Activated CD4-positive, CD25-positive, alpha-beta regulatory T cell (primary cell): Measurements from ENCODE around the gene GALNT1.
"Not testable (repeated sequence)": the region's sequence is repeated elsewhere in the genome, so short reads cannot be mapped to it uniquely, and the experiment has no call there.

Experiments used
- DNase-seq, 4 experiments: peaks; one replicate each; lab custom pipeline; 2025; lab: John Stamatoyannopoulos, UW

Gene GALNT1

DNA sequence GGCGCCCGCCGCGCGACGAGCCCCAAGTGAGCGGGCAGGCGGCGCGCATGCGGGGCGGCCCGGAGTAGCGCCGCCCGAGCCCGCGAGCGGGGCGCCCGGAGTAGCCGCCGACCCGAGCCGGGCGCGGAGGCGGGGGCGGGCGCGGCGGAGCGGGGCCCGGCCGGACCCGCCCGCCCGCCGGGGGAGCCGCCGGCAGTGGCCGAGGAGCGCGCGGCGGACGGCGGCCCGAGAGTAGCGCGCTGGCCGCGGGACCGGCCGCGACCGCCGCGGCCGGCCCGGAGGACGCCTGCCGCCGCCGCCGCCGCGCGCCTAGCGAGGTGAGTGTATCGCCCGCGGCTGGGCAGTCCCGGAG is at the start of gene GALNT1:
Gene GALNT1 (plus strand): TSS at position 195 of the 352 bp plus-strand sequence. CDS start 72,923 bp downstream, outside the sequence.
- no peak for DNase-seq

DNA sequence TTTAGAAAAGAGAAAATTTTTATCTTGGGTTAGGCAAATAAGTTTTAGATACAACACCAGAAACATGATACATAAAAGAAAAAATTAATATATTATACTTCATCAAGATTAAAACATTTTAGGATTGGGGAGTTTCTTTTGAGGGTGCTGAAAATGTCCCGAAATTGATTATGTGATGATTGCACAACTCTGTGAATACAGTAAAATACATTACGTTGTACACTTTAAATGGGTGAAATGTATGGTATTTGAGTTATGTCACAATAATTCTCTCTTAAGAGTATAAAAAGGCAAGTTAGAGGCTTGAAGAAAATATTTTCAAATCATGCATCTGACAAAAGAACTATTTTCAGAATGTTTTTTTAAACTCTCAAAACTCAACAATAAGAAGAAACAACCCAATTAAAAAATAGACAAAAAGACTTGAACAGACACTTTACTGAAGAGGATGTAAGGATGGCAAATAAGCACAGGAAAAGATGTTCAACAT is 47.6 kb upstream of the GALNT1 start:
- no peak for DNase-seq

DNA sequence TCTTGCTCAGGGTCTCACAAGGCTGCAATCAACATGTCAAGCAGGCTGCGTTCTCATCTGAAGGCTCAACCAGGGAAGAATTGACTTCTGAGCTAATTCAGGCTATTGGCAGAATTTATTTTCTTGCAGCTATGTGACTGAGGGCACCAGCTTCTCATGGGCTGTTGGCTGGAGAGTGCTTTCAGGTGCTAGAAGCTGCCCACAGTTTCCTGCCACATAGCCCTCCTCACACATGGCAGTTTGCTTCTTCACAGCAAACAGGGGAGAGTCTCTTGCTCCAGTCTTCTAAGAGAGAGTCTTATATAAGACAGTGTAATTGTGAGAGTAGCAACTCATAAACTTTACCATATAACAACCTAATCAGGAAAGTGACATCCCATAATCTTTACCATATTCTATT is 46.2 kb upstream of the GALNT1 start:
- no peak for DNase-seq

DNA sequence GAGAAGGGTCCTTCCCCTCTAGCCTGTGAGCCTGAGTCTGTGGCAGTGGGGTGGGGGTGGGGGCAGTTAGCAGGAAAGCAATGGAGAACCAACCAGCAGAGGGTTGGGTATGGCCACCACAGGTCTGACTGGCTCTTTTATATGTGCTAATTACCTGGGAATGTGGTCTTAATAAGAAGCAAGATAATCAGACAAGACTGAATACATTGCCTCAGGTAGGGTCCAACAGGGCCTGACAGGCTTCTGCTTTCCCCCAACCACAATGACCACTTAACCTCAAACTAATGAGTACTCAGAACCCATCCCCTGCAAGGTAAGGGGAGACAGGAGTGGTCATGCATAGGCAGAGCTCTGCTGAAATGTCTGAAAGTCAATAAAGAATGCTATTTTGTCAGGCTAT is 39.2 kb upstream of the GALNT1 start:
- DNase-seq = no peak

DNA sequence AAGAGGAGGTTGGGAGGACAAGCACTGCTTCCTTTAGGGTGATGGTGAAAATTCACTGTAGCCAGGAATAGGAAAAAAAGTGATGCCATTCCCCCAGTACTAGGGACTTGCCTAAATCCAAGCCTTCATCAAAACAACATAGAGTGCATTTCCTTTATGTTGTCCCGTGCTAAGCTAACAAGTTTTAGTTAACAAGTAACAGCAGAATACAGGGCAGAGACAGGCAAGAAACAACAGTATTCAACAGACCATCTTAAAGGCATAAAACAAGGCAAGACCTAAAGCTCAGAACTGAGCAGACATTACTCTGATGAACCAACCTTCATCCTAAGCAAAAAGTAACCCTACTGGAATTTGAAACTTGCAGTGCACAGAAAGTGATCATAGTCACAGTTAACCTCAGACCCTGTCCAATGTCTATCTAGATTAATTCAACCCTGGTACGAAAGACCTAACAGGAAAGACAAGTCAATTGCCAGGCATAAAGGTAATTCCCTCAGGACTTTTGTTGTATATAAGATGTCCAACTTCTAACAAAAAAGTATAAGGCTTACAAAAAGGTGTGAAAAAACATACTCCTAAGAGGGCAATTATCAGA is 34.4 kb upstream of the GALNT1 start:
- DNase-seq = no peak

DNA sequence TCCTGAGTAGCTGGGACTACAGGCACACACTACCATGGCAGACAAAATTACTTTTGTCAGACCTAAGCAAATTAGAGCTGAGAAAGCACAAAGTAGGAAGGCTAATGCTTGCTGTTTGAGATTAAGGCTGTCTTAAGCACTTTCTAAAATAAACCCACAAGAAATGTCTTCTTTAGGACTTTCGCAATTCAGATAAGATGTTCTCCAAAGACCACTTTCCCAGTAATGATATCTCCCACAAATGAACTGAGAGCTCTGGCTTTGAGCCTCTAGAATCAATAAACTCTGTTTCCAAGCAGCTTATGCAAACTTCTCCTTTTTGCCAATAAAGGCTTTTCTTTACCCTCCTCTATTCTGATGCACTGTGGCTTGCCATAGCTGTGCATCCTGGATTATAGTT is 32.0 kb upstream of the GALNT1 start:
- no peak for DNase-seq

DNA sequence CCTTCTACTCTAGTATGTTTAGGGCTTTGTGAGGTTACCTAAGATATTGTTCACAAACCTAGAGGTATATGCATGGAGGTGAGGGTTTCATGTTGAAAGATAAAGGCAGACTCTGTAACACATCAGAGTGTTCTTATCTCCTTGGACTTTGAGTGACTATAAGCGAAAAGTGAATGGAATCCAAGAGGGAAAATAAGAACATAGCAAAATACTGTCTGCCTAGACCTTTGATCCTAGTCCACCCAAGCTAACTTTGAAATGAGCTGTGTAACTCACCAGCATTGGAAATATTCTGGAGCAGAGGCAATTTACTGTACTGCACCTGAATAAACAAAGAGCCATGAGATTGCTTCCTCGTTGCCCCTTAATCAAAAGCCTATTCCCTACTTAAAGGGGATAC is 28.2 kb upstream of the GALNT1 start:
- no peak for DNase-seq

DNA sequence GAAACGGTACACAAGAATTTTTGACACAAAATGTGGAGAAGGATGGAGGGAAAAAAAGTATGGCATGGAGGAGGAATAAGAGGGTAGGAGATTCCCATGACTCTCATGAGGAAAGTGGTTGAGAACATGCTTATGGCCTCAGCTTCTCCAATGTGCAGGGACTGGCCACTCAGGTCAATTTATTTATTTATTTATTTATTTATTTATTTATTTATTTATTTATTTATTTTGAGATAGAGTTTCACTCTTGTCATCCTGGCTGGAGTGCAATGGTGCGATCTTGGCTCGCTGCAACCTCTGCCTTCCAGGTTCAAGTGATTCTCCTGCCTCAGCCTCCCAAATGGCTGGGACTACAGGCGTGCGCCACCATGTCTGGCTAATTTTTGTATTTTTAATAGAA is 26.0 kb upstream of the GALNT1 start:
- not testable (repeated sequence) for DNase-seq

DNA sequence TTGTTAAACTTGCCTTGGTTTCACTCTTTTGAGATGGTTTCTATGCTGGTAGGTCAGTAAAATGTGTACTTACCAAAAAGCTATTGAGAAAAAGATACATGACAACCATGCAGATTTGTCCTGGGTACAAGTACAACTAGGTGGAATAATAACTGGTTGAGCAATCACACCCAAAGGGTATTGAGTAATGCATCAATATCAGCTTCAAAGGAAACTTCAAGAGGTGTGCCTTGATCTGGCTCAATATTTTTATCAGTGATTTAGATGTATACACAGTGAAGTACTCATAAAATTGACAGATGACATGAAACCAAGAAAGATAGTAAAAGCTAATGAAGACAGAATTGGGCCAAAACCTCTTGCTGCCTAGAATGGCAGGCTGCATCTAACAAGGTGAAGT is 21.7 kb upstream of the GALNT1 start:
- DNase-seq = no peak

DNA sequence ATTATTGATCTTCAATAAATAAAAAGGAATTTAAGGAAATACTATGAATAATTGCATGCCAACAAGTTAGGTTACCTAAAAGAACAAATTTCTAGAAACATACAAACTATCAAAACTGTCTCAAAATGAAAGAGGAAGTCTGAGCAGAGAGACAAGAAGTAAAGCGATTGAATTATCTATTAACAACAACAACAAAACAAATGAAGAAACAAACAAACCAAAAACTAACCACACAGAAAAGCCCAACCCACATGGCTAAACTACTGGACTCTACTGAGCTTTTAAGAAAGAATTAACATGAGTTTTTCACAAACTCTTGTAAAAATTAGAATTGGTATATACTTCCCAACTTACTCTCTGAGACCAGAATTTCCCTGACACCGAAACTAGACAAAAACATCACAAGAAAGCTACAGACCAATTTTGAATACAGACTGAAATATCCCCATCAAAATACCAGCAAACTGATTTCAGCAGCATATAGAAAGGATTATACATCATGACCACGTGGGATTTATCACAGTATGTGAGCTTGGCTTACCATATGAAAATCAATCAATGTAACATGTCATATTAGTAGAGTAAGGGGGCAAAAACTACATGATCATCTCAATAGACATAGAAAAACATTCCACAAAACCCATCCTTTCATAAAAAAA is 16.6 kb upstream of the GALNT1 start:
- DNase-seq = no peak

DNA sequence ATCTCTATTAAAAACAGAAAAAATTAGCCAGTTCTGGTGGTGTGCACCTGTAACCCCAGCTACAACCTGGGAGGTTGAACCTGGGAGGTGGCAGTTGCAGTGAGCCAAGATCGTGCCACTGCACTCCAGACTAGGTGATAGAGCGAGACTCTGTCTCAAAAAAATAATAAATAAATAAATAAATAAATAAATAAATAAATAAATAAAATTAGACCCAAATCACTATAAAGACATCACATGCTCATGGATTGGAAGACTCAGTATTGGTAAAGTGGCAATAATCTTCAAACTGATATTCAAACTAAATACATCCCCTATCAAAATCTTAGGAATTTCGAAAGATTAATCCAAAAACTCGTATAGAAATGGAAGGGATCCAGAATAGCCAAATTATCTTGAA is 15.5 kb upstream of the GALNT1 start:
- DNase-seq = no peak

DNA sequence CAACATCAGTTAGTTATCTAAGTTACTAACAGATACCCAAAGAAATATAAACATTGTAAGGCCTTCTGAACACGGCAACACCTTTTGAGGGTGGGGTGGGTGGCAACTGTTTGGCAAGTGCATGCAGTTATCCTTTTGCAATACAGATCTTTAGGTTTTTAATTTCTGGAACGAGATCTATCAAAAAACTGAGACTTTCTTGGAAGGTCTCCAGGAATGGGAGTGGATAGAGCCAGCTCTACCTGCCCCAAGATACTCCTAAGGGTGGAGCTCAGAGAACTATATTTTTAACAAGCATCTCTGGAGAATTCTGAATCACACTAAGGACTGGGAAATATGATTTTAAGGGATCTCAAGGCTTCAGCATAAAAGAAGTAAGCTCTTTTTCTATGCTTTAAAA is 11.4 kb upstream of the GALNT1 start:
- DNase-seq = no peak

DNA sequence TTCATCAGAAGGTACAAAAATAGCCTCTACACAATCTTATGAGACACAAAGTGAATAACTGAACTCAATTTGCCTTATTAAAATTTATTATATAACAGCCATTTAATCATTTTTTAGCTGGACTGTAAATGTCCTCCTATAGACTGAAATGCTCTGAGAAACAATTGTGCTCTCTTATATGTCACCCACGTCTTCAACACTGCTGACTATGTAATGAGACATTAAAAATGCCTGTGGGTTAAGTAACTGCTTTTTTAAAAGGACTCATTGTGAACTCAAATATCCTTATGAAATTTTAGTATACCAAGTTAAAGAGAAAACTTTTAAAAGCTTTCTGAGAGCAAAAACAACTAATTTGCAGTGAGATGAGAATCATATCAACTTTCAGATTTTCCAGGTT is 10.4 kb upstream of the GALNT1 start:
- no peak for DNase-seq

DNA sequence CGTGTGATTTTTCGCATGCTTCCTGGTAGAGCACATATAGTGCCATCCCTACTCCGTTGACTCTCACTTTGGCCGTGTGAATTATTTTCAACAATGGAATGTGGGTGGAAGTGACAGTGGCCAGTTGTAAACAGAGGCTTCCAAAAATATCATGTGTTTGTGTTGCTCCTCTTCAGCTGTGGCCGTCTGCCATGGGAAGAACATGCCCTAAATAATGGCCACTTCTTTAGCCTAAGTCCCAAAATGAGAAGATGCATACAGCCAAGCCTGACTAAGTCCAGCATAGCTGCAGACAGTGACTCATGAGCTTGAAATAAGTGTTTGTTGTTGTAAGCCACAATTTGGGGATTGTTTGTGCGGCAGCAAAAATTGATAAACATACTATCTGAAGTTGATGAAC is 8.9 kb upstream of the GALNT1 start:
- DNase-seq = no peak

DNA sequence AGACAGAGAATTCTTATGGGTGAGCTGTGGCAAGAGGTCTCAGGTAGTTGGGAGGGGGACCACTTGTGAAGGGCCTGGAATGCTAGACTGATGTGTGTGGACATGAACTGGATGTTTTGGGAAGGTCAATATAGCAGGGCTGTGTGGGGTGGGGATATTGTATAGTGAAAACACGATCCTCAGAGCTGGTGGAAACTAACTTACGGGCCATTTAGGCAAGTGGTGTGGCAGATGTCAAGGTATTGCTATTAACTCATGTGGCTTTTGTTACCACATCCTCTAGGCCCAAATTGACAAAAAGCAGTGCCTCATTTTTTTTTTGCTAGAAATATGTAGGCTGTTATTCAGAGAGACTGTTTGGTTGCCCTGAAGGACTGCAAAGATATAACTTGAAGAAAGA is 8.0 kb upstream of the GALNT1 start:
- DNase-seq = no peak

DNA sequence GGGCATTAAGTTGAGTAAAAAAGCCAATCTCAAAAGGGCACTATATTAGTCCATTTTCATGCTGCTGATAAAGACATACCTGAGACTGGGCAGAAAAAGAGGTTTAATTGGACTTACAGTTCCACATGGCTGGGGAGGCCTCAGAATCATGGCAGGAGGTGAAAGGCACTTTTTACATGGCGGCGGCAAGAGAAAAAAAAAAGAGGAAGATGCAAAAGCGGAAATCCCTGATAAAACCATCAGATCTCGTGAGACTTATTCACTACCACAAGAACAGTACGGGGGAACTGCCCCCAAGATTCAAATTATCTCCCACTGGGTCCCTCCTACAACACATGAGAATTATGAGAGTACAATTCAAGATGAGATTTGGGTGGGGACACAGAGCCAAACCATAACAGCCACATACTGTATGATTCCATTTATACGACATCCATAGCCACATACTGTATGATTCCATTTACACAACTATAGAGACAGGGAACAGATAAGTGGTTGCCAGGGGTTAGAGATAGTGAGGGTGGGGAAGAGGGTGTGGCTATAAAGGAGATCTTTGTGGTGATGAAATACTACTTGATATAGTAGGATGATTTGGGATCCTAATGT is 5.2 kb upstream of the GALNT1 start:
- not testable (repeated sequence) for DNase-seq

DNA sequence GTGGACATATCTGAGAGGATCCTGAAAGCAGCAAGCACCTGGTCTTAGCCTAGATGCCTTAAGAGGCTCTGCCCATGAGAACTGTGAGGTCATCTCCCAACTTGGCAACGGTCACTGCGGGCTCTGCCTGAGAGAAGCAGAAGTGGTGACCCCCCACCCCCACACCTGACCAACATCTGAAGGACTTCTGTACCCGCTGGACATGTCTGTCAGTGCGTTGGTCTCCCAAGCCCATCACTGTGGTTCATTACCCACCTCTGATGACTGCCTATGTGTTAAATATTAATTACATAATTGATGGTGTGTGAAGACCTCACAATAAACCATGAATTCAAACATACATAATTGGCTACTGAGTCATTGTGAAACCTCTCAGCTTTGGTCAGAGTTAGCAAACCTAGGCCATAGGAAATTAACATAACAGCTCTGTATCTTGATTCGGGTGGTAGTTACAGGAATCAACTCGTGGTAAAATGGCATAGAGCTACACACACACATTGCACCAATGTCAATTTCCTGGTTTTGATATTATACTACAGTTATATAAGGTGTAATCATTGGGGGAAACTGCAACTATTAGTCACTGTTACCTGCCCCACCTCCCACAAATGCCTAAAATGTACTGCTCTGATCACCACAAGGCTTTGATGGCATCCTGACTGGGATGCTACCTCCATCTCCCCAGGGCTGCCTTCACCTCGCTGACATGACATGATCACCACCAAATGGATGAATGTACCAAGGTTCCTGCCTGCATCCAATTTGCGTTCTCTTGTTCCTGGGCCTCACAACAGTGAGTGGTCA is 4.3 kb upstream of the GALNT1 start:
- DNase-seq = no peak

DNA sequence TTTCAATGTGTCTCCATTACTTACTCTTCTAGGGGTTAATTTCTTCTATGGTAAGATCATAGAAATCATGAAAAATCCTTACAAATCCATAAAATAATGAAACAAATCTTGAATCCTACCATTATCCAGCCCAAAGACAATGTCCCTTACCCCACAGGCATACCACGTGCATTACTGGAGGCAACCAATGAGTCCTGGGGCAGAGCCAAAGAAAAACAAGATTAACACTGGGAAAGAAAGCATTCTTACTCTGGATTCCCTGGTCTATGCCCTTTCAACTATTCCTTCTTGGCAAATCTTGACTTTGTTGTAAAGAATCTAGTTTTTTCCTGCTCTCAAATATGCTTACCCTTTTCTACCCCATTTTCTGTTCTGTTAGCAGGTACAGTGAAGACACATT is 3.1 kb upstream of the GALNT1 start:
- no peak for DNase-seq

DNA sequence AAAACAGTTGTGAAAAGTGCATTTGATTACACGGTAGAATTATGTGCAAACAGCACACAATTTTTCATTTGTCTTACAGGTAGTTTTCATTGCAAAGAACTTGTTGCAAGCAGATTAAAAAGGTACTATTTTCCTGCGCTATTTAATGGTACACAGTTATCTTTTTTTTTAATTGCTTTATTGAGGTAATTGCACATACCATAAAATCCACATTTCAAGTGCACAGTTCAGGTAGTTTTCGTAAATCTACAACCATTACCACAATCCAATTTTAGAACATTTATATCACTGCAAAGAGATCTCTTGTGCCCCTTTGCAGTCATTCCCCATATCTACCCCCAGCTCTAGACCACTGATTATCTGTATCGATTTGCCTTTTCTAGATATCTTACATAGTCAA is 2.6 kb upstream of the GALNT1 start:
- no peak for DNase-seq

DNA sequence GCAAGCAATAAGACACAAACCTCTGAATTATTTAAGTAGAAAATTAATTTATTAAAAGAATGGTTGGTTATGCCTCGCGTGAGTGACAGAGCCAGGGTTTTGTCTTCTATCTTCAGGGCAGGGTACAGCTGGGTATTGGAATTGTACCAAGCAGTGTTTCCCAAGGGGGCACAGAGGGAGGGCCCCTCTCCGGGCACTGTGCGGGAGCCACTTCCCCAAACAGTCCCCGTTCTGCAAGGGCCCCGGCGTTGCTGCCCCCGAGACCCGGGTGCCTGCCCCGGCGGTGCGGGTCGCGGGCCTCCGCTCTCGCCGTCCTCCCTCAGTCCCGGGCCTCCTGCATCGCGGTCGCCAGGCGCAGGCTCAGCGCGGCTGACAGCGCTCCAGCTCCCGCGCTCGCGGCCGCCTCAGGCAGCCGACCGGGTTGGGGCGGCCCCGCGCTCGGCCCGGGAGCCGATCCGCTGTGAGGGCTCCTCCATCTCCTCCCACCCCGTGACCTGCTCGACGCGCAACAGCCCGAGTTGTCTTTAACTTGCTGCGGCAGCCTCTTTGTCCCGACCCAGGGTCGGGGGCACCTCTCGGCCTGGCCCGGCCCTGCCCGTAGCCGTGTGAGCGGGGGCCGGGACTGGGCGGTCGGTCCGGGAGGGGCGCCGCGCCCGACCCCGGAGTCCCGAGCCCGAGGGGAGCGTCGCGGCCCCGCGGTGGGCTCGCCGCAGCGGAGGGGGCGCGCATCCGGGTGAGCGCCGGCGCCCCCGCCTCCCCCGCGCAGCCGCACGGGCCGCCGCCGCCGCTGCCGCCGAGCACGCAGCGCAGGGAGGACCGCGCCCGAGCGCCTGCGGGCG is 620 bp upstream of the GALNT1 start:
- peak in 3 of 4 experiments; percentile 16 to 37 (median 35) for DNase-seq

DNA sequence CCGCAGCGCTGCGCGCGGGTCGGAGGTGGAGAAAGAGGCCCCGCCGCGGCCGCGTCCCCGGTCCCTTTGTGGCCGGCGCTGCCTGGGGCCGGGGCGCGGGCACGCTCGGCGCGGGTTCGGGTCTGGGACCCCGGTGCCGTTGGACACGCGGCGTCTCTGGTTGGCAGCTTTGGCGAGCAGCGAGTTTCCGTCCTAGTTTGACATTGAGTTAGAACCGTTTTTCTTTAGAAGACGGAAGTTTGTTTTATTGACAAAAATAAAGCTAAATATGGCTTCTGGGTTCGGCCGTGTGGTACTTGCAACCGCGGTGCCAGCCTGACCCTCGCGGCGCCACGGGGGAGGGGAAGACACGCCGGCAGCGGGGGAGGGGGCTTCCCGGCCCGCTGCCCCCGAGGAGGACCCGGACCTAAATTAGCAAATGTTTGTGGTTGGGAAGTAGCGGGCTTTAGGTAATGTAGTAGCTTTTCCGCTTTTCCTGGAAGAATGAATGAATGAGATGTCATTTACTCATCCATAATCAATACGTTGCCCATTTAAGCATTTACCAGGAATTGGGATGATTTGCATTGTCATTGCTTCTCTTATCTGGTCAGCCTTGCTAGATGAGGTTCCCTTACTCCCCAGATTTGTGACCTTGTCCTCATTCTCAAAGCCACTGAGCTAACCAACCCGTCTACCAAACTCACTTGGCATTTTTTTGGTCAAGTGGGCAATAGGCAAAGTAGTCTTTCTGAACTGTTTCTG is 530 bp downstream of the GALNT1 start:
- no peak for DNase-seq
